GM12873 (cell line): ENCODE results near the gene NUMB.

Experiments used
- TF ChIP-seq, protein P1 (sequence below): IDR thresholded peaks from 2 replicates; pipeline ENCODE4 v1.5.1; 2012; ENCODE audit warnings: low read depth, mild to moderate bottlenecking, moderate library complexity, low read length, control low read depth; ENCODE audit not compliant: insufficient read depth; ENCODE audit errors: missing control alignments

Gene NUMB

DNA sequence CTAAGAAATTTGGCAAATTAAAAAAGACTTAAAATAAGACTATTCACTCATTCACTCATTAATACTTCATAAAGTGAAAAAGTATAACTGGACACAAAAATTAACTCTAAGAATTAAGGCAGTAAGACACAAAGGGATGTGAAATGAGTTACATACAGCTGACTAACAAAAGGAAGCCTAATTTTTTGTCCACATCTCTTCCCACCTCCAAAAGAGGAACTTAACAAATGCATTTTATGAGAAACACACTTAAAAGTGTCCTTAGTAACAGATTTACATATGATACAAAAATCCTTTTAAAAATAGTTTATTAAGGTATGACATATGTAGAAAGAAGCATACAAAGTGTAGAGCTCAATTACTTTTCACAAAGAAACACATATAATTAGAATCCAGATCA lies 88.9 kb downstream of the NUMB start:
- TF ChIP-seq, protein P1, sequence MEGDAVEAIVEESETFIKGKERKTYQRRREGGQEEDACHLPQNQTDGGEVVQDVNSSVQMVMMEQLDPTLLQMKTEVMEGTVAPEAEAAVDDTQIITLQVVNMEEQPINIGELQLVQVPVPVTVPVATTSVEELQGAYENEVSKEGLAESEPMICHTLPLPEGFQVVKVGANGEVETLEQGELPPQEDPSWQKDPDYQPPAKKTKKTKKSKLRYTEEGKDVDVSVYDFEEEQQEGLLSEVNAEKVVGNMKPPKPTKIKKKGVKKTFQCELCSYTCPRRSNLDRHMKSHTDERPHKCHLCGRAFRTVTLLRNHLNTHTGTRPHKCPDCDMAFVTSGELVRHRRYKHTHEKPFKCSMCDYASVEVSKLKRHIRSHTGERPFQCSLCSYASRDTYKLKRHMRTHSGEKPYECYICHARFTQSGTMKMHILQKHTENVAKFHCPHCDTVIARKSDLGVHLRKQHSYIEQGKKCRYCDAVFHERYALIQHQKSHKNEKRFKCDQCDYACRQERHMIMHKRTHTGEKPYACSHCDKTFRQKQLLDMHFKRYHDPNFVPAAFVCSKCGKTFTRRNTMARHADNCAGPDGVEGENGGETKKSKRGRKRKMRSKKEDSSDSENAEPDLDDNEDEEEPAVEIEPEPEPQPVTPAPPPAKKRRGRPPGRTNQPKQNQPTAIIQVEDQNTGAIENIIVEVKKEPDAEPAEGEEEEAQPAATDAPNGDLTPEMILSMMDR, result no peak

DNA sequence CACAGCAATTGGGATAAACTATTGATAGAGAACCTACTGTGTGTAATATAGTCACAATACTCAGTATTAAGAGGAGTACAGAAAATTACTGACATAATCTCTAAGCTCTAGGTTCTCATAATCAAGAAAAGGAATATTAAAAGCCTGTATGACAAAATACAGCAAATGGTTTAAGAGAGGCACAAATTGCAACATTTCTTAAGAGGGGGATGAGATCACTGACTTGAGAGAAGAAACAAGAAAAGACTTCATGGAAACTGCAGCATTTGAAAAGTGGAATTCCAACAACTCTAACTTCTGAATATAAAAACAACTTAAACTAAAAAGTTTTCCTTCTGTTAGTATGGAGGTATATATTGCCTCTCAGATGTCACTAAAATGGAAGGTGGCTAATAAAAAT lies 89.7 kb downstream of the NUMB start:
- TF ChIP-seq, protein P1, result no peak

DNA sequence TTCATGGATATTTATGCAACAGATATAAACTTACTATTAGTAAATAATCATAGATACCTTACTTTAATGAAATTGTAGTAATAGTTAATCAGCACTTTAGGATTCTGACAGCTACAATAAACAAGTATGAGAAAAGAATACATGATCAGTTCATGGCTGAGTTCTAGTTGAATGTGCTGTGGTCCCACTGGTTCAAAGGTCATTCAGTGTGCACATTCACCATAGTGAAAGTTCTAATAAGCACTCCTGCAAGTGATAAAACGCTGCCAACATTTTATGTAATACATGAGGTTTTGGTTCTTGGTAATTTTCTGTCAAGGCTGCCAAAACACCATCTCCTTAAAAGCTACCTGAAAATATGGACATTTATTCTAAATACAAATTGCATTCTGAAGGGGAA lies 92.6 kb downstream of the NUMB start:
- TF ChIP-seq, protein P1, result no peak

DNA sequence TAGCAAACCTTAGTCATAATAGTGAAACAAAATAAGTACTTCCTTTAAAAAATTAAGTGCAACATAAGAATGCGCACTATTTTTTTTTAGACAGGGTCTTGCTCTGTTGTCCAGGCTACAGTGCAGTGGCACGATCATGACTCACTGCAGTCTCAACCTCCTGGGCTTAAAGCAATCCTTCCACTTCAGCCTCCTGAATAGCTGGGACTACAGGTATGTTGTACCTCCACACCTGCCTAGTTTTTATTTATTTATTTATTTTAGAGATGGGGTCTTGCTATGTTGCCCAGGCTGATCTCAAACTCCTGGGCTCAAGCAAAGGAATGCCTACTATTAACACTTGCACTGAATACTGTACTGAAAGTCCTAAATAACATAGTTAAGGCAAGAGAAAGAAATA lies 93.8 kb downstream of the NUMB start:
- TF ChIP-seq, protein P1, result no peak

DNA sequence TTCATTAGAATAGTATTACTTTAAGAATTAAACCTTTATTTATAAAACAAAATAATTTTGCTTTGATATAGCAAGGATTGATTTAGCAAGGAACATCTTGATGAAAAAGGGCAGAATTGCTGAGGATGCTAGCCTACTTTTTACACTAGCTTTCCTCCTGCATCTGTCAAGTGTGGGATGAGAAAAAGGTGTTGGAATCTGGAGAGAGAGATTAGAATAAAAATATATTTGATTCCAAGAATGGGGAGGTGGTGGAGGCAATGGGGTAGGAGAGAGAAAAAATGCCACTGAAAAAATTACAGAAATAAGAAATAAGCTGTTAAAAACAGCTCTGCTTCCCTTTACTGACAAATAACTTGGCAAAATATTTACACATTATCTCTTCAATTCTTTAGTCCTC lies 98.9 kb downstream of the NUMB start:
- TF ChIP-seq, protein P1, result no peak

DNA sequence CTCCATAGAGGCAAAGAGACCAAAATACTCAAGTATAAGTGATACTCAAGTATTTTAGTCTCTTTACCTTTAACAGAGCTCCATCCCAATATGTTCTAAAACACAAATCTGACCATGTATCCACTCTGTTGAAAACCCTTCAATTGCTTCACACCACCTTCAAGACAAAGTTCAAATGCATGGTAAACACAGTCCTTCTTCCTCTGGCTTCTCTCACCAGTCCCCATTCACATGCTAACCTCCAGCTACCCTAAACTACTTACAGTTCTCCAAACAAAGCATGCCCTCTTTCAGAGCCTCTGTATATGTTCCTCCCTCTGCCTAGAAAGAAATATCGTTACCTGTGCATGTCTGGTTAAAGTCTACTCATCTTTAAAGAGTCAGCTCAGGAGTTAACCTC lies 100.2 kb downstream of the NUMB start:
- TF ChIP-seq, protein P1, result no peak

DNA sequence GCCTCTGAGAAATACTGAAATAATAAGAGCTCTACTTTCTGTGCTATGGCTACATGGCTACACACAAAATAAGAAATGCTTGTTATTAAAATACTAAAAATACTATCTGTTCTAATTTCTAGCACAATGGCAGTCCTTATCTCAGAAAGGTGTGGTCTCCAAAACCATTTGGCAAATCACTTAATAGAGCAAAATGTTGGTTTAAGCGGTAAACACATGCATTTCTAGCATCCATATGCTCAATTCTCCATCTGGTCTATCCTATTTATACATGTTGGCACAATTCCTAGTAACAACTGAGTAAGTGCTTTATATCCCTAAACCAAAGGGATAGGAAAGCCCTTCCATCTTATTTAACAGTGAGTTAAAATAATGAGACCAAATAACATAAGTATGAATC lies 114.0 kb downstream of the NUMB start:
- TF ChIP-seq, protein P1, result no peak
